Neural cell (in vitro differentiated cells): ENCODE data around the gene LHX2. TPM values are rescaled to one million over a fixed set of nuclear protein-coding genes. Genes with fewer than 3 reads are reported as not detected.

Experiments
- H2AFZ ChIP-seq: fragments of 200-600, 300-800 bp; sonication (generic), shearing (Covaris generic); 2 replicates; pipeline ENCODE4 v1.6.0; 2014; ENCODE audit warnings: low read depth, mild to moderate bottlenecking, antibody characterized with exemption, low read length, moderate library complexity
- H3F3A ChIP-seq: fragments of 200-600 bp; shearing (Covaris generic); 2 replicates; pipeline ENCODE4 v1.6.1; 2016; ENCODE audit warnings: mild to moderate bottlenecking, moderate library complexity, mixed read lengths, antibody characterized with exemption, low read length; ENCODE audit not compliant: insufficient read depth, poor library complexity, severe bottlenecking
- H3K27ac ChIP-seq: fragments of 200-600, 300-800 bp; sonication (generic), shearing (Covaris generic); 2 replicates; pipeline ENCODE4 v1.5.1; 2014; ENCODE audit warnings: mild to moderate bottlenecking, low read length, moderate library complexity
- H3K27me3 ChIP-seq: fragments of 300-800, 200-600 bp; sonication (generic), shearing (Covaris generic); 2 replicates; pipeline ENCODE4 v1.6.0; 2014; ENCODE audit warnings: mild to moderate bottlenecking, low read depth, low read length, moderate library complexity; ENCODE audit not compliant: insufficient read depth
- H3K36me3 ChIP-seq: fragments of 300-800, 200-600 bp; sonication (generic), shearing (Covaris generic); 2 replicates; pipeline ENCODE4 v1.5.1; 2014; ENCODE audit warnings: mild to moderate bottlenecking, antibody characterized with exemption, low read length, moderate library complexity; ENCODE audit not compliant: insufficient read depth
- H3K4me2 ChIP-seq: fragments of 300-800, 200-600 bp; sonication (generic), shearing (Covaris generic); 2 replicates; pipeline ENCODE4 v1.6.0; 2014; ENCODE audit warnings: mild to moderate bottlenecking, low read length
- H3K4me3 ChIP-seq: fragments of 300-800, 200-600 bp; sonication (generic), shearing (Covaris generic); 2 replicates; pipeline ENCODE4 v1.5.1; 2014; ENCODE audit warnings: mild to moderate bottlenecking, low read length, moderate library complexity
- H3K79me2 ChIP-seq: fragments of 200-600 bp; shearing (Covaris generic); replicated peaks from 2 replicates; pipeline ENCODE4 v1.6.0; 2014; ENCODE audit warnings: mild to moderate bottlenecking, low read length, moderate library complexity; ENCODE audit not compliant: insufficient read depth
- H3K9ac ChIP-seq: fragments of 300-800, 200-600 bp; sonication (generic), shearing (Covaris generic); 2 replicates; pipeline ENCODE4 v1.6.1; 2016; ENCODE audit warnings: mild to moderate bottlenecking, low read length, mixed read lengths
- H3K9me2 ChIP-seq: fragments of 200-600 bp; shearing (Covaris generic); 2 replicates; pipeline ENCODE4 v1.6.1; 2016; ENCODE audit warnings: mild to moderate bottlenecking, low read length, mixed read lengths; ENCODE audit not compliant: insufficient read depth
- H3K9me3 ChIP-seq: fragments of 200-600, 300-800 bp; sonication (generic), shearing (Covaris generic); 2 replicates; pipeline ENCODE4 v1.6.1; 2016; ENCODE audit warnings: mild to moderate bottlenecking, mixed run types, low read length, moderate library complexity, mixed read lengths
- H4K20me1 ChIP-seq: fragments of 200-600 bp; shearing (Covaris generic); 2 replicates; pipeline ENCODE4 v1.6.1; 2016; ENCODE audit warnings: mild to moderate bottlenecking, mixed run types; ENCODE audit not compliant: insufficient read depth
- CTCF ChIP-seq: fragments of 450-650 bp; IDR thresholded peaks from 2 replicates; pipeline ENCODE4 v1.5.1; 2014; ENCODE audit warnings: antibody characterized with exemption, mild to moderate bottlenecking, moderate library complexity; ENCODE audit not compliant: poor library complexity, severe bottlenecking
- EP300 ChIP-seq: fragments of 450-650 bp; conservative IDR thresholded peaks from 2 replicates; pipeline ENCODE4 v1.6.1; 2014; ENCODE audit warnings: antibody characterized with exemption, mild to moderate bottlenecking, moderate library complexity; ENCODE audit not compliant: poor library complexity, severe bottlenecking
- EZH2 ChIP-seq: fragments of 200-600, 300-800 bp; shearing (Covaris generic), sonication (generic); IDR thresholded peaks from 2 replicates; pipeline ENCODE4 v1.6.1; 2014; ENCODE audit warnings: antibody characterized with exemption, low read length, borderline replicate concordance, mild to moderate bottlenecking; ENCODE audit not compliant: insufficient read depth, poor library complexity, severe bottlenecking
- POLR2AphosphoS5 ChIP-seq: IDR thresholded peaks from 2 replicates; pipeline ENCODE4 v1.6.1; 2012
- REST ChIP-seq: IDR thresholded peaks from 2 replicates; pipeline ENCODE4 v1.6.1; 2012; ENCODE audit warnings: borderline replicate concordance
- SMC3 ChIP-seq: fragments of 450-650 bp; conservative IDR thresholded peaks from 2 replicates; pipeline ENCODE4 v1.6.1; 2014; ENCODE audit warnings: antibody characterized with exemption, mild to moderate bottlenecking, moderate library complexity; ENCODE audit not compliant: poor library complexity
- TAF1 ChIP-seq: IDR thresholded peaks from 2 replicates; pipeline ENCODE4 v1.6.1; 2012; ENCODE audit warnings: low read depth
- polyA plus RNA-seq: library from polyadenylated mRNA; depleted of rRNA; stranded (reverse); fragments of >200 nt; gene quantifications from 2 replicates; pipeline ENCODE4 v1.2.3, GENCODE V29; 2014

The LHX2 gene
- polyA plus RNA-seq, 1 donor from 2014 or later: 3.6 TPM

- TF ChIP-seq SMC3 (no peak), REST (no peak)
- Histone ChIP-seq H3K79me2 (no peaks in the 10 kb centered on the region), H3K9ac (no peak overlapping the region), H2AFZ (no peak overlapping the region), H3F3A (no peaks in the 10 kb centered on the region), H3K9me2 (no peaks in the 10 kb centered on the region), H3K4me2 (no peak overlapping the region), H3K4me3 (no peak overlapping the region), H3K27me3 (peaks cover 10% of the 10 kb centered on the region), H3K27ac (no peak overlapping the region), H3K9me3 (no peaks in the 10 kb centered on the region), H4K20me1 (no peaks in the 10 kb centered on the region), H3K36me3 (no peaks in the 10 kb centered on the region)
These were observed 34.2 kb downstream of the LHX2 start for GRCh38 chr9:124045830-124046177.

GRCh38 chr9:124046189-124046588, 34.6 kb downstream of the LHX2 start:
- Histone ChIP-seq H3K9me3 (no peaks in the 10 kb centered on the region), H3K9me2 (no peaks in the 10 kb centered on the region), H3F3A (no peaks in the 10 kb centered on the region), H3K79me2 (no peaks in the 10 kb centered on the region), H3K27ac (no peak overlapping the region), H3K36me3 (no peaks in the 10 kb centered on the region), H2AFZ (no peak overlapping the region), H3K9ac (no peak overlapping the region), H3K27me3 (peaks cover 8% of the 10 kb centered on the region), H3K4me2 (no peak overlapping the region), H3K4me3 (no peak overlapping the region), H4K20me1 (no peaks in the 10 kb centered on the region)
- TF ChIP-seq POLR2AphosphoS5 (no peak), CTCF (no peak), EP300 (no peak)

- H3K79me2 ChIP-seq: no peaks in the 10 kb centered on the region
- no peak overlapping the region for H3K9ac ChIP-seq
- H3K9me2 ChIP-seq: no peaks in the 10 kb centered on the region
- peaks cover 4% of the 10 kb centered on the region for H3K27me3 ChIP-seq
- H2AFZ ChIP-seq: no peak overlapping the region
- no peak overlapping the region for H3K4me3 ChIP-seq
- no peaks in the 10 kb centered on the region for H3K9me3 ChIP-seq
- no peaks in the 10 kb centered on the region for H4K20me1 ChIP-seq
- TF ChIP-seq EZH2: no peak
- TF ChIP-seq TAF1: no peak
- H3K4me2 ChIP-seq: no peak overlapping the region
- H3F3A ChIP-seq: no peaks in the 10 kb centered on the region
- H3K27ac ChIP-seq: no peak overlapping the region
- H3K36me3 ChIP-seq: no peaks in the 10 kb centered on the region
These were observed 35.7 kb downstream of the LHX2 start for GRCh38 chr9:124047251-124047672.
